HG03432 (cell line): ENCODE results near the gene ST6GALNAC1.
"Not testable (repeated sequence)": the region's sequence is repeated elsewhere in the genome, so short reads cannot be mapped to it uniquely, and the experiment has no call there.

Experiments used
- ATAC-seq: cut with Tn5 transposase; IDR thresholded peaks from one replicate; pipeline ENCODE4 v1.9.1; 2021; ENCODE audit warnings: mild to moderate bottlenecking, moderate library complexity; ENCODE audit not compliant: unreplicated experiment

The ST6GALNAC1 gene

GRCh38 chr17:76614064-76614759 is 29.3 kb downstream of the ST6GALNAC1 start:
- not testable (repeated sequence) for ATAC-seq

- no peak for ATAC-seq
These were observed 30.3 kb downstream of the ST6GALNAC1 start for GRCh38 chr17:76612977-76613851.

- ATAC-seq: no peak
These were observed 31.1 kb downstream of the ST6GALNAC1 start for GRCh38 chr17:76612465-76612864.

GRCh38 chr17:76611758-76612157 is 31.8 kb downstream of the ST6GALNAC1 start:
- no peak for ATAC-seq

DNA sequence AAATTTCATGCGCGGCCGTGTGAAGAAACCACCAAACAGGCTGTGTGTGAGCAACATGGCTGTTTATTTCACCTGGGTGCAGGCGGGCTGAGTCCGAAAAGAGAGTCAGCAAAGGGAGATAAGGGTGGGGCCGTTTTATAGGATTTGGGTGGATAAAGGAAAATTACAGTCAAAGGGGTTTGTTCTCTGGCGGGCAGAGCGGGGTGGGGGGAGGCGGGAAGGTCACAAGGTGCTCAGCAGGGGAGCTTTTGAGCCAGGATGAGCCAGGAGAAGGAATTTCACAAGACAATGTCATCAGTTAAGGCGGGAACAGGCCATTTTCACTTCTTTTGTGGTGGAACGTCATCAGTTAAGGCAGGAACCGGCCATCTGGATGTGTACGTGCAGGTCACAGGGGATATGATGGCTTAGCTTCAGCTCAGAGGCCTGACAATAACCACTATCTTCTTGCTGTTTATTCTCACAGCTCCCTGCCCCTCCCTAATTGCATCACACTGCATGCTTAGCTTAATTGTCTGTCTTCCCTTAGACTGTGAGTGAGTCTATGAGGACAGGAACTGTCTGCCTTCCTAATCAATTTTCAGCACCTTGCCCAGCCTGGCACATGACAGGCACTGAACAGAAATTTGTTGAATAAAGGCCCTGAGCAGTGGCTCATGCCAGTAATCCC is 32.3 kb downstream of the ST6GALNAC1 start:
- not testable (repeated sequence) for ATAC-seq

GRCh38 chr17:76606685-76607084 is 36.9 kb downstream of the ST6GALNAC1 start:
- ATAC-seq: not testable (repeated sequence)

GRCh38 chr17:76601065-76601464 is 42.5 kb downstream of the ST6GALNAC1 start:
- no peak for ATAC-seq

DNA sequence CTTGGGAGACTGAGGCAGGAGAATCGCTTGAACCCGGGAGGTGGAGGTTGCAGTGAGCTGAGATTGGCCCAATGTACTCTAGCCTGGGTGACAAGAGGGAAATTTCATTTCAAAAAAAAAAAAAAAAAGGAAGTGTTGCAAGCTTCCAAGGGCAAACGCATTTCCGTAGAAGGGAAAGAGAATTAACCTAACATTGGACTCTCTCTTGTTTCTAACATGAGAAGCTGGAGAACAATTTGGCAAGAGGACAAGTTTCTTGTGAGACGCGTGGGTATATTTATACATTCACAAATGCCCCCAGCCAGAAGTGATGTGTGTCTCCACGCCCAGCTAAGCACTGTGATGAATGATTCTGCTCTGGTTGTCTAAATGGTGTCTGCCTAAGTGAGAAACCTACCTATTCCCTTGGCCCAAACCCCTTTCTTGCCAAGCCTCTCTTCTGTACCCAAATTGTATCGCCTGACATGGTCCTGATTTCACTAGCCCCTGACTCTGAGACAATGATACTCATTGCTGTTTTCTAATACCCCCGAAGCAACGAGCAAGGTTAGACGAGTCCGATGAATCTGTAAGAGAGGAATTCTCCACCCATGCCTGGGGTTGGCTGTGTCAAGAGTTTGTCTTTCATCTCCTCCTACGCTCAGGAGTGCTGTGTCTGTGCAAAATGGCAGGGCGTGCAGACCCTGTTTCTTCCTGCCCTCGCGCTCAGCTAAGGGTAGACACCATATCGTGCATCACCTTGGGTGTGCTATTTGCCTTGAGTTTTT is 43.7 kb downstream of the ST6GALNAC1 start:
- ATAC-seq: no peak

DNA sequence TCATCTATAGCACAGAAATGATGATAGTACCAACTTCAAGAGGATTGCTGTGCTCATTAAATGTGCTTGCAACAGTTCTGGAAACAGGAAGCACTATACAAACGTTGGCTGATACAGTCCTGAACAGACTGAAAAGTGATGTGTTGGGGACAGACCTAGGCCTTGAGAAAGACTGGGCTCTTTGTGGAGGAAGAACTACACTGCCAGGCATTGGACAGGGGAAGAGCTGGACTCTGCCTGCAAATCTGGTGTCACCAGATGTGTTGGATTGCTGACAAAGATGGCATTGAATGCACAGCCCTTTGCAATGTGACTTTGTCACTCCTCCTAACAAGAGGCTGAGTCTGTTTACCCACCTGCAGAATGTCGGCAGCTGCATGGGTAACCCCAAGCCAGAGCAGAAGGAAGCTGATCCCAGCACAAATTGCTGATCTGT is 45.5 kb downstream of the ST6GALNAC1 start:
- ATAC-seq: no peak

DNA sequence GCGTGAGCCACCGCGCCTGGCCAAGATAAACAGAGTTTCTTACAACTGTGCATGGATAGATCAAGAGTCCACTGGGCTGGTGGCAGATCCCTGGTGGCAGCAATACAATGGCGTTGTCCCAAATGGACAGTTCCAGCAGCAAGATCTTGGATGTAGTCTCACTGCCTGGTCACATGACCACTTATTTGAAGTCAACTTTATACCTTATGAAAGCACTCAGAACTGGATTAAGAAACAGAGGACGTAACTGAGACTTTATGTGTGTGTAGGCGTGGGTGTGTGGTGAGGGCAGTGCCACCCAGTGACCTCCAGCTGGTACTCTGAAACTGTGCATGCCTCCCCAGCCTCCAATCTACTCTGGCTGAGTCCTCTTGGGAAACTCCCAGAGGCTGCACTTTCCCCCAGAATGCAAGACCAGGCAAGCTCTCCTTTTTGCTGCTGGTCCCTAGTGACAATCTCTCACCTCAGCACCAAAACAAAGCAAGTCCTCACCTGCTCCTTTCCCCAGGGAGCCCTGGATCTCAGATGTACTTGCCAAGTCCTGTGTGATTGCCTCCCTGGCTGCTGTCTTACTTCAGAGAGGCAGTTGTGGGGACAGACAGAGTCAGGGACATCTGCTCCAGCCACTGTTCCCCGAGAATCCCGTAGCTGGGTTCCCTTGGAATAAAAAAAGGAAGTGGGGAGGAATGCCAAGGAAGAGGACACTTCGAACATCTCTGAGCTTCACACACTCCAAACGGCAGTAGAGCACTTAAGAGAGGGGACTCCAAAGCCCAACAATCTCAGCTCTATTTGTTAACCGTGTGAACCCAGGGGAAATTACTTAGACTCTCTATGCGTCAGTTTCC is 46.2 kb downstream of the ST6GALNAC1 start:
- no peak for ATAC-seq

- no peak for ATAC-seq
These were observed 48.9 kb downstream of the ST6GALNAC1 start for GRCh38 chr17:76594690-76595089.

DNA sequence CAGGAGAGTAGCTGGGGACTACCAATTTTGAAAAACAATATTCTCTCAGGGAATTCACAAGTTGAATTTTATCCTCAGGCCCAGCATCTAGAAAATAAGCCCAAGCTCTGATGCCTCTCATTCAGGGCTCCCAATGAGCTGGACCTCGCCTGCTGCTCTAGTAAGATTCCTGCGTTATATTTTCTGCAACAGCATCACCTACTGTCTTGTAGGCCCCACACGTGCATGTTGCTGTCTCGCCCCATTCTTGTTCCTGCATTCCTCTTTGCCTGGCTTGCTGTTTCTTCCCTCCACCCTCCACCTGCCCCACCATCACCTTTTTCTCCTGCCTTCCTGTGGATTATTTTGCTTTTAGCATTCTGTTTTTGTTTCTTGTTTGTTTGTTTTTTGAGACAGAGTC is 49.6 kb downstream of the ST6GALNAC1 start:
- ATAC-seq: no peak

DNA sequence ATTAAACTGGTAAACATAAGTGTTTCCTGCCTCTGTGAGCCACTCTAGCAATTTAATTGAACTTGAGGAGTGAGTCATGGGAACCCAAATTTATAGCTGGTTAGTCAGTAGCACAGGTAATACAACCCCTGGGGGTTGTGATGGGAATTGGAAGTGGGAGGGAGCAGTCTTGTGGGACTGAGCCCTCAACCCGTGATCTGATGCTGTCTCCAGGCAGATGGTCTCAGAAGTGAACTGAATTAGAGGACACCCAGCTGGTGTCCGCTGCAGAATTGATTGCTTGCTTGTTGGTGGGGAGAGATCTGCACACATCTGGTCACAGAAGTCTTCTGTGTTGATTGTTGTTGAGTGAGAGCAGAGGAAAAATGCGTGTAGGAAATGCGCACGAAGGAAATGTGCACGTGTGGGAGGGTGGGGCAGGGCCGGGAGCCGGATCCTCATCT is 50.2 kb downstream of the ST6GALNAC1 start:
- ATAC-seq: no peak

- no peak for ATAC-seq
These were observed 55.4 kb downstream of the ST6GALNAC1 start for GRCh38 chr17:76588182-76588581.

- no peak for ATAC-seq
These were observed 56.6 kb downstream of the ST6GALNAC1 start for GRCh38 chr17:76586741-76587487.

- no peak for ATAC-seq
These were observed 57.6 kb downstream of the ST6GALNAC1 start, which contains the start of gene ST6GALNAC2 for GRCh38 chr17:76585649-76586593. Gene ST6GALNAC2 (minus strand): TSS chr17:76585860. CDS start chr17:76585808, 52 bp downstream.

- no peak for ATAC-seq
These were observed 58.4 kb downstream of the ST6GALNAC1 start for GRCh38 chr17:76585033-76585648.
